Small intestine (tissue), 7 donors: ENCODE measurements around the gene RNU7-1. TPM values are rescaled to one million over a fixed set of nuclear protein-coding genes. Genes with fewer than 3 reads are reported as not detected.
"Not testable (repeated sequence)": the region's sequence is repeated elsewhere in the genome, so short reads cannot be mapped to it uniquely, and the experiment has no call there.

Source experiments
- DNase-seq, 2 donors: peaks; one replicate each; pipeline versions ENCODE4 v3.0.0 to v3.0.0-alpha.2; 2013
- FAIRE-seq: peaks from 2 replicates; lab custom pipeline; 2012; peaks lifted over from hg19 to GRCh38; lab: Jason Lieb, UNC
- H3K27ac ChIP-seq, 3 donors: one replicate each; pipeline ENCODE4 v1.5.1; 2013; ENCODE audit warnings: low read length in 2 of 3, mild to moderate bottlenecking in 2 of 3, control low read depth in 1 of 3, inconsistent platforms in 1 of 3, low read depth in 1 of 3, moderate library complexity in 1 of 3
- H3K27me3 ChIP-seq, 3 donors: one replicate each; pipeline ENCODE4 v1.6.1; 2013; ENCODE audit warnings: low read length in 3 of 3, inconsistent platforms in 1 of 3; ENCODE audit not compliant: control insufficient read depth in 3 of 3, insufficient read depth in 3 of 3
- H3K36me3 ChIP-seq, 3 donors: one replicate each; pipeline ENCODE4 v1.6.1; 2013; ENCODE audit warnings: low read length in 3 of 3, inconsistent platforms in 1 of 3, low read depth in 1 of 3, mild to moderate bottlenecking in 1 of 3, moderate library complexity in 1 of 3; ENCODE audit not compliant: control insufficient read depth in 3 of 3, insufficient read depth in 2 of 3
- H3K4me1 ChIP-seq, 3 donors: one replicate each; pipeline ENCODE4 v1.6.1; 2013; ENCODE audit warnings: low read length in 2 of 3, inconsistent platforms in 1 of 3, low read depth in 1 of 3, mild to moderate bottlenecking in 1 of 3, moderate library complexity in 1 of 3; ENCODE audit not compliant: control insufficient read depth in 3 of 3, insufficient read depth in 2 of 3
- H3K4me3 ChIP-seq, 3 donors: one replicate each; pipeline ENCODE4 v1.5.1; 2013; ENCODE audit warnings: low read length in 3 of 3, control low read depth in 1 of 3, inconsistent platforms in 1 of 3, low read depth in 1 of 3, mild to moderate bottlenecking in 1 of 3, moderate library complexity in 1 of 3
- H3K9me3 ChIP-seq, 2 donors: one replicate each; pipeline ENCODE4 v1.6.1; 2013; ENCODE audit warnings: low read depth in 1 of 2, low read length in 1 of 2; ENCODE audit not compliant: control insufficient read depth in 2 of 2, insufficient read depth in 1 of 2
- WGBS, 3 donors: extraction: QIAGEN DNeasy Blood & Tissue Kit; methylation state at CpG; one replicate each; pipeline ENCODE4 v1.1.7; 2013; 5-methylcytosine and 5-hydroxymethylcytosine counted together
- polyA plus RNA-seq, 4 donors: library from polyadenylated mRNA; stranded (reverse) in 3 of 4; unstranded in 1 of 4; fragments of 200-250 nt in 3 of 4; fragments of 120-200 nt in 1 of 4; gene quantifications; one replicate each; pipeline versions ENCODE4 v1.2.1 to v1.2.3, GENCODE V29; 2013
- donor health status: healthy with polysubstance abuse.
- donor health status: control.
- donor health status: control.
- donor health status: Bipolar disorder and iron deficiency.
- donor health status: healthy.

RNU7-1 gene
- polyA plus RNA-seq, 4 donors = not detected

DNA sequence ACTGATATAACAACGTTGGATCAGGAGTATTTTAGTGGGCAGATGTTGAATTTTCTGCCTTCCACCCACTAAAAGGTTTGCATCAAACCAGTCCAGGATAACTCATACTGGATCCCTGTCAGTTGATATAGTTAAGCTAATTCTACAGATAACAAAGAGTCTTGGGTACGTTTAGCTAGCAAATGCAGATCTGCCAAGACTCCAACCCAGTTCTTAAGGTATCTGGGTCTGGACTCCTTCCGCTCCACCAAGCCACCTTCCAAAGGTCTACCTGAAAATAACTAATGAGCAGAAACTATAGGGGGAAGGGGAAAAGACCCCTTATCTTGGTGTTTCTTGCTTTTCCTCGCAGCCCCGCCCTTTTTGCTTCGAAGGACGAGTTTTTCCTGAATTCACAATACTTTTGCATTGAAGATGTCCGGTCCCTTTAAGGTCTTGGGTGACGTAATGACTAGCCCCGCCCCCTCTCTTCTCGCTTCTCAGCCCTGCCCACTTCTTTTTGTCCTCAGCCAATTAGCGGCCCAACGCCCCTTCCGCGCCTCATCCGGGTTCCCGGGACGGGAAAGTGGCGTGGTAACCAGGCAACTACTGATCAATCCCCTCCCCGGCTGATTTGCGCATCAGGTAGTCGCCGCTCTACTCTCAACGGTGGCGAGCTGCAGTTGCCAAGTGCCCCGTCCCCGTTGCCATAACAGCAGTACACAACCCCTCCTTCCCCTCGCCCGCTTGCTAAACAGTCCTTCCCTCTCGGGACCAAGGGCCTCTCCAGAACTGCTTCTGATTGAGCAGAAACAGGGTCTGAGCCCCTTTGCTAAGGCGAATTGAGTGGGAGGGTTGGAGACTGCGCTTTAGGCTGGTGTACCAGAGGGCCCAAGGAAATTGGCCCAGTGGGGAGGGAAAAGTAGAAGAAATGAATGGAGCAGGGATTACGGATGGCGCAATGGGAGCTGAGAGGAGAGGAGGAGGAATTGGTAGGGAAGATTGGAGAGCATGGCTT, 39.0 kb upstream of the RNU7-1 start, which contains the start of gene LRRC23:
LRRC23 (plus strand) TSS at position 543 of the 997 bp plus-strand sequence. CDS start 812 bp downstream, outside the sequence.
- FAIRE-seq = no peak
- peaks cover 0 to 7% (median 0%) of the 10 kb centered on the region in 3 donors for H3K36me3 ChIP-seq
- 4 to 6% (median 5%) methylated on average over 34 of the region's 34 CpGs for WGBS, 3 donors
- DNase-seq = peak; percentile 98
- H3K4me3 ChIP-seq = peak within 1 kb of the TSS; percentile 32 to 58 (median 52)
- no peaks in the 10 kb centered on the region for H3K27me3 ChIP-seq
- peaks cover 0 to 22% (median 0%) of the 10 kb centered on the region in 3 donors for H3K4me1 ChIP-seq
- no peaks in the 10 kb centered on the region for H3K9me3 ChIP-seq
- peak within 1 kb of the TSS; percentile 5 to 49 (median 30) for H3K27ac ChIP-seq

DNA sequence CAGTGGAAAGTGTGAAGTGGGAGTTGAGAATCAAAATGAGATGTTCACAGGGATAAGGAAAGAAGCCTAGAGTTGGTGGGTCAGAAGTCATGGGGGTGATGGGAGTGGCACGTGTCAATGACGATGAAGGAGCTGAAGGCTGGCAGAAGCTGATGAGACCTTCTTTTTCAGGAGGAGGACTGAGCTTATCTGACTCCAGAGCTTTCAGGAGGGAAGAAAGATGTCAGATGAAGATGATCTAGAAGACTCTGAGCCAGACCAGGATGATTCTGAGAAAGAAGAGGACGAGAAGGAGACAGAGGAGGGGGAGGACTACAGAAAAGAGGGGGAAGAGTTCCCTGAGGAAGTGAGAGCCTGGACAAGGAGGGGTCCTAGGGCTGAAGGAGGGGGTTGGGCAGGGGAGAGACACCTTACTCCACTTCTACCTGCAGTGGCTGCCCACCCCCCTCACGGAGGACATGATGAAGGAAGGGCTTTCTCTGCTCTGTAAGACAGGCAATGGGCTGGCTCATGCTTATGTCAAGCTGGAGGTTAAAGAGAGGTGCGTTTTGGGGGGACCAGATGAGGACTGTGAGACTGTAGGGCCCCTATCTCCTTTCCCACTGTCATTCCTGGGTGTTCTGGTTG, 38.1 kb upstream of the RNU7-1 start:
- Histone ChIP-seq H3K27me3 (no peaks in the 10 kb centered on the region), H3K36me3 (peaks cover 0 to 7% (median 0%) of the 10 kb centered on the region in 3 donors), H3K9me3 (no peaks in the 10 kb centered on the region), H3K4me3 (peak overlapping the region in 1 of 3 donors; percentile 58), H3K4me1 (peaks cover 0 to 15% (median 0%) of the 10 kb centered on the region in 3 donors), H3K27ac (peak overlapping the region in 1 of 3 donors; percentile 34)
- no peak for FAIRE-seq
- DNase-seq = no peak
- 55 to 70% (median 68%) methylated on average over 5 of the region's 5 CpGs for WGBS, 3 donors

DNA sequence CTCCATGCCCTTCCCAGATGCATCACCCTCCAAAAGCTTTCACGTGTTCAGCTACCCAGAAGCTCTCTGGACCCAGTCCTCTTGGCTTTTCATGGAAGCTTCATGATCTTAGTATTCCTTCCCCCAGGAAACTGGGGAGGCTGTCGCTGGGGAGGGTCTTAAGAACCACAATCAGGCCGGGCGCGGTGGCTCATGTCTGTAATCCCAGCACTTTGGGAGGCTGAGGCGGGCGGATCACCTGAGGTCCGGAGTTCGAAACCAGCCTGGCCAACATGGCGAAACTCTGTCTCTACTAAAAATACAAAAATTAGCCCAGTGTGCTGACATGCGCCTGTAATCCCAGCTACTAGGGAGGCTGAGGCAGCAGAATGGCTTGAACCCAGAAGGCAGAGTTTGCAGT, 35.5 kb upstream of the RNU7-1 start:
- DNase-seq, H3K27ac ChIP-seq, H3K9me3 ChIP-seq, FAIRE-seq, H3K36me3 ChIP-seq, H3K4me3 ChIP-seq: not testable (repeated sequence)
- WGBS, 3 donors = 91 to 94% (median 91%) methylated on average over 11 of the region's 11 CpGs
- Histone ChIP-seq H3K27me3 (peaks cover 0 to 13% (median 0%) of the 10 kb centered on the region in 3 donors), H3K4me1 (peaks cover 0 to 12% (median 0%) of the 10 kb centered on the region in 3 donors)

DNA sequence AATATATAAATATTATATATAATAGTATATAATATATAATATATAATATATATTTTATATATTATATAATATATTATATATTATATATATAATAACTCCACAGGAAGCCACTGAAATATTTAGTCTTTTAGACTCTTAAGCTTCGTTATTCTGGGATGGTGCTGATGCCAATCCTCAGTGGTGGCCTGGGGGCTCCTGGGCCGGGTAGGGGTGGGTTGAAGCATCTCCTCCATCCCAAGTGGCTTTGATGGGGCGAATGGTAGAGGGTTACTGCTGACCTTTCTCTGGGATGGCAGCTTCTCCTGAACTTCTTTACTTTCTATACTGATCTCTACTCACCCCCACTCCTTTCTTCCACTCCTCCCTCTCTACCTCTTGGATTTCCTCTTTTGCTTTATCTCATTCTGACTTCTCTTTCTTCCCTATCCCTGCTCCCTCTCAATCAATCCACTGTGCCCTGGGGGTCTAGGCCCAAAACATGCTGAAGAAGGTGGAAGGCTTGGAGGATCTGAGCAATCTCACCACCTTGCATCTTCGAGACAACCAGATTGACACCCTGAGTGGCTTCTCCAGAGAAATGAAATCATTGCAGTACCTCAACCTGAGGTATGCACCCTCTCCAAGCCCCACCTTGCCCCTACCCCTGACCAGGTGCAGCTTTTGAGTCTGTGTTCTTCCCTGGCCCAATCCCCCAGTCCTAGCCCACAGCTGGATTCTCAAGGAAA, 34.0 kb upstream of the RNU7-1 start:
- H3K36me3 ChIP-seq = peaks cover 0 to 7% (median 0%) of the 10 kb centered on the region in 3 donors
- DNase-seq (no peak), FAIRE-seq (no peak)
- H3K4me3 ChIP-seq = no peak overlapping the region
- H3K4me1 ChIP-seq = peaks cover 0 to 12% (median 0%) of the 10 kb centered on the region in 3 donors
- H3K27ac ChIP-seq = no peak overlapping the region
- 84 to 89% (median 88%) methylated on average over 4 of the region's 4 CpGs for WGBS, 3 donors
- peaks cover 0 to 23% (median 0%) of the 10 kb centered on the region in 3 donors for H3K27me3 ChIP-seq
- H3K9me3 ChIP-seq = no peaks in the 10 kb centered on the region

DNA sequence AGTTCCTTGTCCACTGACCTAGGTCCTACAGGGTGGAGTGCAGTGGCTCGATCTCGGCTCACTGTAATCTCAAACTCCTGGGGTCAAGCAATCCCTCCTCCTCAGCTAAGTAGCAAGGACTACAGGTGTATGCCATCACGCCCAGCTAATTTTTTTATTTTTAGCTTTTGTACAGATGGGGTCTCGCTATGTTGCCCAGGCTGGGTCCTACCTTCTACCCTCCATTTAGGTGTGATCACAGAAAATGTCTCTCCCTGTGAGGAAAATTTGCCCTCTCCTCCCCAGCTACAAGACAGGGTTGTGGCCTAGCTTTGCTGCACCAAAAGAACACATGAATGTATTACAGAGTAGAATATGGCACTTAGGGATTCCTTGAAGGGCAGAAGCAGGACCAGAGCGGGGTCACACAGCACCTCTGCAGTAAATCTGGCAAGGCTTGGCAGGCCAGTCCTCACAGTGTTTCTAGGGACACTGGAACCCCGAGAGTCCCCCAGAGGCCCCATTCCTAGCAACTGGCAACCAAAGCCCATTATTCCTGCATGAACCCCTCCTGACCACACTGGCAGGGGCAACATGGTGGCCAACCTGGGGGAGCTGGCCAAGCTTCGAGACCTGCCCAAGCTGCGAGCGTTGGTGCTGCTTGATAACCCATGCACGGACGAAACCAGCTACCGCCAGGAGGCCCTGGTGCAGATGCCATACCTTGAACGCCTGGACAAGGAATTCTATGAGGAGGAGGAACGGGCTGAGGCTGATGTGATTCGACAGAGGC, 31.3 kb upstream of the RNU7-1 start:
- Histone ChIP-seq H3K9me3 (no peaks in the 10 kb centered on the region), H3K27ac (no peak overlapping the region), H3K36me3 (peaks cover 0 to 7% (median 0%) of the 10 kb centered on the region in 3 donors), H3K4me3 (no peak overlapping the region), H3K4me1 (peaks cover 0 to 13% (median 5%) of the 10 kb centered on the region in 3 donors), H3K27me3 (peaks cover 0 to 35% (median 0%) of the 10 kb centered on the region in 3 donors)
- 82 to 90% (median 89%) methylated on average over 15 of the region's 15 CpGs for WGBS, 3 donors
- no peak for DNase-seq
- no peak for FAIRE-seq

DNA sequence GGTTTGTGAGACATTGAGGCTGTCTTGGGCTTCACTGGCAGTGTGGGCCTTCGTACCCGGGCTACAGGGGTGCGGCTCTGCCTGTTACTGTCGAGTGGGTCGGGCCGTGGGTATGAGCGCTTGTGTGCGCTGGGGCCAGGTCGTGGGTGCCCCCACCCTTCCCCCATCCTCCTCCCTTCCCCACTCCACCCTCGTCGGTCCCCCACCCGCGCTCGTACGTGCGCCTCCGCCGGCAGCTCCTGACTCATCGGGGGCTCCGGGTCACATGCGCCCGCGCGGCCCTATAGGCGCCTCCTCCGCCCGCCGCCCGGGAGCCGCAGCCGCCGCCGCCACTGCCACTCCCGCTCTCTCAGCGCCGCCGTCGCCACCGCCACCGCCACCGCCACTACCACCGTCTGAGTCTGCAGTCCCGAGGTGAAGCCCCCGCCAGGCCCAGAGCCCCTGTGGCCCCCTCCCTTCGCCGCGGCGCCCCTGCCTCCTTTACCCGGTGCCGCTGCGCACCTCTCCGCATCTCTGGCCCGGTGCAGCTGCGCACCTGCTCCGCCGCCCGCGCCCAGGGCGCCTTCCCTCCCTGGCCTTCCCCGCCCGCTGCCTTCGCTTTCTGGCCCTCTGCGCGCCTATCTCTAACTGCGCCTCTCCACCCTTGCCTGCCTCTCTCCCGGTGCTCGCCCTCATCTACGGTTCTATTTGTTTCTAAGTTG, 29.2 kb upstream of the RNU7-1 start, which contains the start of gene ENO2:
ENO2 (plus strand) TSS at position 335 of the 701 bp plus-strand sequence. CDS start 1,253 bp downstream, outside the sequence.
- 0% methylated on average over 36 to 68 of the region's 68 CpGs for WGBS, 3 donors

More for the DNA sequence above, 29.2 kb upstream of the RNU7-1 start, which contains the start of gene ENO2:
- peaks cover 0 to 7% (median 0%) of the 10 kb centered on the region in 3 donors for H3K36me3 ChIP-seq
- H3K27me3 ChIP-seq = peaks cover 0 to 35% (median 0%) of the 10 kb centered on the region in 3 donors
- FAIRE-seq (no peak), DNase-seq (peak; percentile 56 to 74)
- H3K4me1 ChIP-seq = peaks cover 0 to 13% (median 5%) of the 10 kb centered on the region in 3 donors
- peak within 1 kb of the TSS in 2 of 3 donors; percentile 59 to 82 for H3K27ac ChIP-seq
- no peaks in the 10 kb centered on the region for H3K9me3 ChIP-seq
- peak within 1 kb of the TSS; percentile 23 to 58 (median 55) for H3K4me3 ChIP-seq
